Endometrial microvascular endothelial cells (primary cell): ENCODE results near the gene SH3GLB2. TPM values are rescaled to one million over a fixed set of nuclear protein-coding genes. Genes with fewer than 3 reads are reported as not detected.
"Not testable (repeated sequence)": the region's sequence is repeated elsewhere in the genome, so short reads cannot be mapped to it uniquely, and the experiment has no call there.

ENCODE experiments used
- in situ Hi-C: cut with HindIII; loops from 2 replicates; pipeline ENCODE4 v1.10.0; 2017; ENCODE audit warnings: low sequenced_read_pairs, low pct_unique_long_range_greater_than_20kb; ENCODE audit errors: inconsistent ontology term
- total RNA-seq: library from RNA; depleted of rRNA; stranded (reverse); fragments of >200 nt; gene quantifications from one replicate; pipeline ENCODE4 v1.2.3, GENCODE V29; 2015; ENCODE audit errors: inconsistent ontology term

The SH3GLB2 gene
- total RNA-seq, 1 donor from 2014 or later, result 59.8 TPM

DNA sequence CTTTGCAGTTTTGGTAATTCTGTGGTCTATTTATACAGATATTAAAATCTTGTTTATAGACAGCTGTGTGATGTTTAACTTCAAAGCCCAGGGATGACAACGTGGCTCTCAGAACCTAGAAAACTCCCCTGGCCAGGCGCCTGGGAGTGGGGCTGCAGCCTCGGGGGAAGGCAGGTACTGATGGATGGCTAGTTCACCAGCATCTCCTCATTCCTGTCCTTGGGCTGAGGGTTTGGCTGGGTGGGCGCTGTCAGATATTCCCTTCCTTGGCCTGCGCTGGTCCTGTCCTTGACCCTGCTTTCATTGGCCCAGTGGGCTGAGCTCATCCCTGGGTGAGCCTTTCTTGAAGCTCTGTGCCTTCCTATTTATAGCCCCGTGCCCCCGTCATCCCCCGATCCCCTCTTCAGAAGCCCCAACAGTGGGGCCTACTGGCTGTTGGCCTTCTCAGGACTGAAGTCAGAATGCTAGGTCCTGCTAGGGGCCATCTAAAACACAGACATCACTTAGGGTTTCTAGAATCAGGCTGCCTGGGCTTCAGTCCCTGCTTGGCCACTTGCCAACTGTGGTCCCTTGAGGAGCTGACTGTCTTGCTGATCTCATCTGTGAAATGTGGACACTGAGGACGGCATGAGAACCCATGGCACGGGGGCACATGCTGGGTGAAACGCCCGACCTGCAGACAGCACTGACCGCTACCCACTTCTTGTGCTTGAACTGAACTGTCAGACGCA is 20.9 kb downstream of the SH3GLB2 start:
- in situ Hi-C loops, result no loop called here

DNA sequence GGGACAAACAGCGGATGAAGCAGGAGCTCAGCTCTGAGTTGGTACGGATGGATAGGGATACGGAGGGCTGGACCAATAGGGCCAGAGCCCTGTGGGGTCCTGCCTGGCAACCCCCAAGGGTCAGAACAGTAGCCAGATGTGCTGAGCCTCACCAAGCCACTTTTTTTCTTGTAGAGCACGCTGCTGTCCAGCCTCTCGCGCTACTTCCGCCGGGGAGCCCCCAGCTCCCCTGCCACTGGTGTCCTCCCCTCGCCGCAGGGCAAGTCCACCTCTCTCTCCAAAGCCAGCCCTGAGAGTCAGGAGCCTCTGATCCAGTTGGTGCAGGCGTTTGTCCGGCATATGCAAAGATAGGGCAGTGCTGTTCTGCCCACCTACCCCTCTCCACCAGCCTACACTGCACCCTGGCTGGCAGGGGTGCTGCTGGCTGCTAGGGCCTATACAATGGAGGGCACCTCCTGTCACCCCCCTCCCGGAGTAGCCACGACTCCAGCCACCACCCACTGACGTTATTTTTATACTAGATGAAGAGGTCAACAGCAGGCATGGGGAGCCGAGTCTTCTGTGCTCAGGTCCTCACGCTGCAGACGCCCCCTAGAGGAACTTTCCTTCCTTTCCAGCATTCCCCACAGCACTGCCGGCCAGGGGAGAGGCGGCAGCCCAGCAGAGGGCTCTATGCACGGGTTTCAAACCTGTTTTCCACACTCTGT is 21.6 kb downstream of the SH3GLB2 start:
- in situ Hi-C loops, result no loop called here

DNA sequence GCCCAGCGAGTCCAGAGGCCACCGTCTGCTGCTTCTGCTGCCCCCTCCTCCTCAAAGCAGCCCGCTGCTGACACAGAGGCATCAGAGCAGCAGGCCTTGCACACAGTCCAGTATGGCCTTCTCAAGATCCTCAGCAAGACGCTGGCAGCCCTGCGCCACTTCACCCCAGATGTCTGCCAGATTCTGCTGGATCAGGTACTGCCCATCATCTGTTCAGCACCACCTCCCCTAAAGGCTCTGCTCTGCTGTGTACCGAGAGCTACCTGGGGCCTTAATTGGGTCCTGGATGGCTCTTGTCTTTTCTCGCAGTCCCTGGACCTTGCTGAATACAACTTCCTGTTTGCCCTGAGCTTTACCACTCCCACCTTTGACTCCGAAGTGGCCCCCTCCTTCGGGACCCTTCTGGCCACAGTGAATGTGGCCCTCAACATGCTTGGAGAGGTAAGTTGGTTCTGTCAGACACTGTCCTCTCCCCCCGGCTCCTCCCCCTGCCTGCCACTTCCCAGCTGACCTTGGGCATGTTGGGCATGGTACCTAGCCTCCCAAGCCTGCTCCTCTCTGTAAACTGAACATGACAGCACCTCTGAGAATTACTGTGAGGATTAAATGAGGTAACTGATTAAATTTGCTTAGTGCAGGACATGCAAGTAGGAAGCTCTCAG is 22.7 kb downstream of the SH3GLB2 start:
- in situ Hi-C loops, result no loop called here

DNA sequence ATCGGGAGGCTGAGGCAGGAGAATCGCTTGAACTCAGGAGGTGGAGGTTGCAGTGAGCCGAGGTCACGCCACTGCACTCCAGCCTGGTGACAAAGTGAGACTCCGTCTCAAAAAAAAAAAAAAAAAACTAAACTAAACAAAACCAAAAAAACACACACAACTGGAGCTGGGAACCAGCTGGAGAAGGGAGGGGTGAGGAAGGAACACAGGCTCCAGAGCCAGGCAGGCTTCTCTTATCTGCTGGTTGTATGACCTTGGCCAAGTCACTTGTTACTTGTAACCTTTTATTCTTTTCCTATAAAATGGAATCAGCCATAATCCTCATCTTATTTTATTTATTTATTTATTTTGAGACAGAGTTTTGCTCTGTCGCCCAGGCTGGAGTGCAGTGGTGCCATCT is 24.0 kb downstream of the SH3GLB2 start:
- in situ Hi-C loops, result not testable (repeated sequence)

DNA sequence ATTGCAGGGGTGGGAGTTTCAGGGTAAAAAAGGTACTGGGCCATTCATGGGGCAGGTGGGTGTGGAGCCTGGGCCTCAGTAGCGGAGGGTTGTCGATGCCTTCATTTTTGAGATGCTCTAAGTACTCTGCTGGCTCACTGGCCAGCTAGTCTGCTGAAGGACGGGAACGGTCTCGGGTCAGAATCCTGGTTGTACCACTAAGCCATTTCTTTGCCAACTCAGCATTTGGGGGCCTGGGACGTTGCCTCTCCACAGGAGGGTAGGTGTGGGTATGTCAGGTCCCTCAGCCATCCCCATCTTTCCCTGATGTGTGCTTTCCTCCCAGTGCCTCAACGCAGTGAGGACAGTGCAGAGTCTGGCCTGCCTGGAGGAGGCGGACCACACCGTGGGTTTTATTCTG is 25.1 kb downstream of the SH3GLB2 start:
- in situ Hi-C loops, result no loop called here

DNA sequence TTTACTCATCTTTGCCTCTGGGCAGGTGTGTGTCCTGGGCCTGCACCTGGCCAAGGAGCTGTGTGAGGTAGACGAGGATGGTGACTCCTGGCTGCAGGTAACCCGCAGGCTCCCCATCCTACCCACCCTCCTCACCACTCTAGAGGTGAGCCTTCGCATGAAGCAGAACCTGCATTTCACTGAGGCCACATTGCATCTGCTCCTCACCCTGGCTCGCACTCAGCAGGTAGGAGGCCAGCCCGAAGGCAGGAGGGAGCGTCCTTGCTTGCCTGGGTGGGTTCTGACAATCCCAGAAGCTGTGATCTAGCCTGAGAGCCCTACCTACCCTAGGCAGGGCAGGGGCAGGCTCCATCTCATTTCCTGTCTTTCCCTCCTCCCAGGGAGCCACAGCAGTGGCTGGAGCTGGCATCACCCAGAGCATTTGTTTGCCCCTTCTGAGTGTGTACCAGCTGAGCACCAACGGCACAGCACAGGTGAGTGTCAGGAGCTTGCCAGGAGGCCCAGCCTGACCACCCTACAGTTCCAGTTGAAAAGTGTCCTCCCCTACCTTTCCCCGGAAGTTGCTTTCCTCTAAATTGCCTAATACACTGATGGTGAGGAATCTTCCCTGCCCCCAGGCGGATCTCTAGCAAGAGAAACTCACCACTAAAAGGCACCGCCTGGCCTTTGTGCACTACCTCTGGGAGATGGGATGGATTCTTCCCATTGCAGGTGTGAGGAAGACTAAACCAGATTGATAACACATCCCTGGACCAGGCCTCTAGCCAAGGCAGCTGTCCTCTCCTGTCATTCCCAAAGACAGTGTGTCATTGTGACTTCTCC is 26.4 kb downstream of the SH3GLB2 start:
- in situ Hi-C loops, result no loop called here

DNA sequence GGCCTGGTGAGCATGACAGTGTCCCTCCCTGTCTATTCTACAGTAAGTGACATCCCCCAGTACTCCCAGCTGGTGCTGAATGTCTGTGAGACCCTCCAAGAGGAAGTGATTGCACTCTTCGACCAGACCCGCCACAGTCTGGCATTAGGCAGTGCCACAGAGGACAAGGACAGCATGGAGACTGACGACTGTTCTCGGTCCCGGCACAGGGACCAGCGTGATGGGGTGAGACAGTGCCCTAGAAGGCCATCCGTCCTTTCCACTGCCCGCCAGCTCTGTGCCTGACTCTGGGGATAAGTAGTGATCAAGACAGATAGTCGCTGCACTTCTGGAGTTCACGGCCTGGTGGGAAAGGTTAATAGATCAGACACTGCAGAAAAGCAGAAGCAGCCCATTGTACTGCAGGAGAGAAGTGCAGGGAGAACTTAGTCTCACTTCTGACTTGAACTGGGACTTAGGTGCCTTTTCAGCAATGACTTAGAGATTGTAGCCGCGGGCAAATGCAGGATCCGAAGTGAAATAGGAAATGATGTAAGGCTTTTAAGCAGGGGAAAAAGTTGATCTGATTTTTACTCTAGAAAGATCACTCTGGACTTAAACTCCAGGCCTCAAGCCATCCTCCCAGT is 28.4 kb downstream of the SH3GLB2 start:
- in situ Hi-C loops, result no loop called here

DNA sequence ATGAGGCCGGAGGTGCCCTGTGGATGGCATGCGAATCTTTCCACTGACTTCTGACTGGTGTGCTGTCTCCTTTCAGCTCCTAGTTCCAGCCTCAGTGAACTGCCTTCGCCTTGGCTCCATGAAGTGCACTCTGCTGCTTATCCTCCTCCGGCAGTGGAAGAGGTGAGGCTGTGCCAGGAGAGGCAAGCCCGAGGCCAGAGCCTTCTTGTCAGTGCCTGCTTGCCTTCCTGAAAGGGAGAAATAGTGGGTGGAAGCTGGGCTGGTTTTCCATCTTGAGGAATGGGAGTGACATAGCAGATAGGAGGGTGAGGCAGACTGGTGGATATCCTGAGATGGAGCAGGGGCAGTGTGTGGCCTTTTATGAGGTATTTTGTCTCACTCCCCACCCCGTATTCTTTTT is 29.7 kb downstream of the SH3GLB2 start:
- in situ Hi-C loops, result no loop called here

DNA sequence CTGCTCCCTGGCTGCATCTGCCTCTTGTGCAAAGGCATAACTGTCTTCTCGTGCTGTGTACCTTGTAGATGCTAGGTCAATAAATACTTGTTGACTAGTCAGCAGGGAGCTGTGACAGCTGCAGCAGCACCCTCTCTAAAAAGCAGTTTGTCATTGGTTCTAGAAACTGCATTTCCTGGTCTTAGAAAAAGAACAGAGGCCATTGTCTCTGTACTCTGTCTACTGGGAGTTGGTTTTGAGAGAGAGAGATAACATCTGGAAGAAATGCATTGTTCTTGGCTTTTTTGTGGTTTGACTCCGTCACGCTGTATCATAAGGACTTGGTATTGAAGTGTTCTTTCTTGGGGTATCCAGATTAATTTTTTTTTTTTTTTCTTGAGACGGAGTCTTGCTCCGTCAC is 32.3 kb downstream of the SH3GLB2 start:
- in situ Hi-C loops, result no loop called here

DNA sequence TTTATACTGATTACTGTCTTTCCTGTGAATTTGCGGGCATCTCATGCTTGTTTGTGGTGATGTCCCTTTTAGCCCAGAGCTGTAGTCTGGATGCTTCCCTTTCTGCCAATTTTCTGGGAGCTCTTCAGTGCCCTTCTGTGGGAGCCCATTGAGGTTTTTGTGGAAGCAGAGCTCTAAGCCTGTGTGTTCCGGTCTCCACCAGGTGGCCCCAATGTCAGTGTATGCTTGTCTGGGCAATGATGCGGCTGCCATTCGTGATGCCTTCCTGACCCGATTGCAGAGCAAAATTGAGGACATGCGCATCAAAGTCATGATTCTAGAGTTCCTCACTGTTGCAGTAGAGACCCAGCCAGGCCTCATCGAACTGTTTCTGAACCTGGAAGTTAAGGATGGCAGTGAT is 35.1 kb downstream of the SH3GLB2 start:
- in situ Hi-C loops, result no loop called here

DNA sequence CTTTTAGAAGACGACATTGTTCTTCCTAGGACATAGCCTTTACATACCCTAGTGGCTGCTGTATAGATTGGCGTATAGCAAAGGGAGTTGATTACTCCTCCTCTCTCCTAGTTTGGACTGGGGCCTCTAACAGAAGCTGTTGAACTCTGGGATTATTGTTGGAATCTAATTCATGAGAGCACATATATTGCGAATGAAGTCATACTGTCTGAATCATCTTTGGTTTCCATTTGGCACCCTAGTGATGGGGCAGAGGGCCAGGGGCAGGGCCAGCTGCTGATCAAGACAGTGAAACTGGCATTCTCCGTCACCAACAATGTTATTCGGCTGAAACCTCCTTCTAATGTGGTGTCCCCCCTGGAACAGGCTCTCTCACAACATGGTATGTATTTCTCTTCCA is 40.3 kb downstream of the SH3GLB2 start:
- in situ Hi-C loops, result no loop called here

DNA sequence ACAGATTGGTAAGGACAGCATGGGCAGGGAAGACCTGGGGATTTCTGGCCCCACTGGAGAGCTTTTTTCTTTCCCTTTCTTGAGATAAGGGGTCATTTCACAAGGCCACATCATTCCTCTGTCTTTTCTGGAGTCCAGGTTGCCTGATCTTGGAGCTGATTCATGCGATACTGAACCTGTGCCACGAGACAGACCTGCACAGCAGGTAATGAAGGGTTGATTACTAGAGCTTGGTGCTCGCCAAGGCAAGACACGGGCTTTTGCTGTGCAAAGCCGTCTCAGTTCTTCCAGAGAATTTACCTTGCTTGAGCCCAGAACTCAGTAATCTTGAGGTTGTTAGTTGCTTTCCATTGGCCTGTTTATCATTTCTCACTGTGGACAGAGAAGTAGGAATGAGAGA is 41.5 kb downstream of the SH3GLB2 start:
- in situ Hi-C loops, result no loop called here

DNA sequence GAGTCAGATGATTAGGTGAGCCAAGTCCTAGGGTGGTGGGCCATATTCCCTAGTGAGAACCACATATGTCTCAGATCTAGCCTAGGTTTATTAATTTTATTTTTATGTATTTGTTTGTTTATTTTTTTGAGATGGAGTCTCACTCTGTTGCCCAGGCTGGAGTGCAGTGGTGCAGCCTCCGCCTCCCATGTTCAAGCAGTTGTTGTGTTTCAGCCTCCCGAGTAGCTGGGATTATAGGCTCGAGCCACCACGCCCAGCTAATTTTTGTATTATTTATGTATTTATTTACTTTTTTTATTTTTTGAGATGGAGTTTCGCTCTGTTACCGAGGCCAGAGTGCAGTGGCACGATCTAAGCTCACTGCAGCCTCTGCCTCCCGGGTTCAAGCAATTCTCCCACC is 44.6 kb downstream of the SH3GLB2 start:
- in situ Hi-C loops, result no loop called here

DNA sequence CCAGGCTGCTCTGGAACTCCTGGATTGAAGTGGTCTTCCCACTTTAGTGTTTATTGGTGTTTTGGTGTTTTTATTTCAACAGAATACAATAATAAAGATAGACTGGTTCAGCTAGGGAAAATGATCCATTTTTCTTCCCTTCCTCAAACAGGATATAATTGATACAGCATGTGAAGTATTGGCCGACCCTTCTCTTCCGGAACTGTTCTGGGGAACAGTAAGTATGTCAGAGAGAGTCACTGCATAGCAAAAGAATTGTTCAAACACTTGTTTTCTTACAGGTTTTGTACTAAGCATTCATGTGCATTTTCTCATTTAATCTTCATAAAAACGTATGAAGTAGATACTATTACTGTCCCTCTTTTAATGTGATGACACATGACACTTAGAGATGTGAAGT is 49.0 kb downstream of the SH3GLB2 start:
- in situ Hi-C loops, result no loop called here

DNA sequence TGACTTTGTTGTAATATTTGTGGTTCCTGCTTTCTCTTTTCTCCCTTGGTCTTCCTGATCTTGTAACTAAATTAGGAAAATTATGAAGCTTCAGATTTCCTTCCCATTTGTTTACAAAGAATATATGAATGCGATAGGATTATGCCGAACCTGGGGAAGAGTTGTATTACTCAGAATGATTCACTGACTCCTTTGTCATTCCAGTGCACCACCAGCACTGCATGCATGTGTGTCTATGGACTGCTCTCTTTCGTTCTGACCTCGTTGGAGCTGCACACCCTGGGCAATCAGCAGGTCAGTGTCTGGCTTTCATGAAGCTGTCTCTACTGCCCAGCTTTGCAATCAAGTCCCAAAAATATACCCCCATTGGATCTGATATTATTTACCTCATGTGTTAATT is 55.2 kb downstream of the SH3GLB2 start:
- in situ Hi-C loops, result no loop called here

DNA sequence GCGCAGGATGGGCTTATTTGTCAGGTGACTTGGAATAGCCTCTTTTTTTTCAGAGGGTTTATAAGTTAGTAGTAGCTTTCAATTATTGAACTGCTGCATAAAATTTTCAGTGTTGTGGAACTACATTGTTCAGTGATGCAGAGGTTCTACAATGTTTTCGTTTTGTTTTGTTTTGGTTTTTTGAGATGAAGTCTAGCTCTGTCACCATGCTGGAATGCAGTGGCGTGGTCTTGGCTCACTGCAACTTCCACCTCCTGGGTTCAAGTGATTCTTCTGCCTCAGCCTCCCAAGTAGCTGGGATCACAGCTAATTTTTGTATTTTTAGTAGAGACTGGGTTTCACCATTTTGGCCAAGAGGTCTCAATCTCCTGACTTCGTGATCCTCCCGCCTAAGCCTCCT is 58.6 kb downstream of the SH3GLB2 start:
- in situ Hi-C loops, result no loop called here

DNA sequence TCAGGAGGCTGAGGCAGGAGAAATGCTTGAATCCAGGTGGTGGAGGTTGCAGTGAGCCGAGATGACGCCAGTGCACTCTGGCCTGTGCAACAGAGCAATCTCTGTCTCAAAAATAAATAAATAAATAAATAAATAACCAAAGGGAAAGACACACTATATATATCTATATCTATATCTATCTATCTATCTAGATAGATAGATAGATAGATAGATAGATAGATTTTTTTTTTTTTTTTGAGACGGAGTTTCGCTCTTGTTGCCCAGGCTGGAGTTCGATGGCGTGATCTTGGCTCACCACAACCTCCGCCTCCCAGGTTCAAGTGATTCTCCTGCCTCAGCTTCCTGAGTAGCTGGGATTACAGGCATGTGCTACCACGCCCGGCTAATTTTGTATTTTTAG is 66.7 kb downstream of the SH3GLB2 start:
- in situ Hi-C loops, result not testable (repeated sequence)
